CD4-positive, alpha-beta T cell treated with Interleukin-17A for 1 hour (primary cell): Measurements from ENCODE around the gene BRI3BP.
A peak's percentile ranks its signal among the peaks of the same experiment; 100 is the strongest.
"Not testable (repeated sequence)": the region's sequence is repeated elsewhere in the genome, so short reads cannot be mapped to it uniquely, and the experiment has no call there.

ENCODE experiments used
- DNase-seq: peaks from one replicate; pipeline ENCODE4 v3.0.0-alpha.2; 2020

Gene BRI3BP

GRCh38 chr12:125024949-125025563 is 31.6 kb downstream of the BRI3BP start:
- no peak for DNase-seq

- DNase-seq: no peak
Measured at GRCh38 chr12:125025606-125026235, 32.3 kb downstream of the BRI3BP start.

- DNase-seq: no peak
Measured at GRCh38 chr12:125028106-125028505, 34.7 kb downstream of the BRI3BP start.

- no peak for DNase-seq
Measured at GRCh38 chr12:125029761-125030358, 36.4 kb downstream of the BRI3BP start.

- not testable (repeated sequence) for DNase-seq
Measured at GRCh38 chr12:125031471-125031870, 38.0 kb downstream of the BRI3BP start.

GRCh38 chr12:125032466-125033152 is 39.2 kb downstream of the BRI3BP start:
- DNase-seq: no peak

GRCh38 chr12:125033288-125033687 is 39.8 kb downstream of the BRI3BP start:
- no peak for DNase-seq

- DNase-seq: no peak
Measured at GRCh38 chr12:125038976-125039625, 45.7 kb downstream of the BRI3BP start.

- DNase-seq: no peak
Measured at GRCh38 chr12:125049093-125049458, 55.6 kb downstream of the BRI3BP start.

GRCh38 chr12:125050446-125050845 is 57.0 kb downstream of the BRI3BP start:
- DNase-seq: no peak

GRCh38 chr12:125050868-125051267 is 57.4 kb downstream of the BRI3BP start:
- no peak for DNase-seq

- no peak for DNase-seq
Measured at GRCh38 chr12:125053821-125054220, 60.4 kb downstream of the BRI3BP start.

- DNase-seq: no peak
Measured at GRCh38 chr12:125055591-125055990, 62.1 kb downstream of the BRI3BP start.

GRCh38 chr12:125056306-125056705 is 62.9 kb downstream of the BRI3BP start:
- DNase-seq: no peak

- no peak for DNase-seq
Measured at GRCh38 chr12:125057708-125058107, 64.3 kb downstream of the BRI3BP start.

GRCh38 chr12:125061229-125061628 is 67.8 kb downstream of the BRI3BP start:
- DNase-seq: no peak

- DNase-seq: not testable (repeated sequence)
Measured at GRCh38 chr12:125063522-125063921, 70.1 kb downstream of the BRI3BP start.

- no peak for DNase-seq
Measured at GRCh38 chr12:125064492-125064891, 71.0 kb downstream of the BRI3BP start.

- DNase-seq: peak; percentile 81
Measured at GRCh38 chr12:125065021-125065918, 71.8 kb downstream of the BRI3BP start, which contains the start of gene AACS. AACS (plus strand) TSS chr12:125065435; CDS start chr12:125065585, 150 bp downstream.

GRCh38 chr12:125065919-125066570 is 72.6 kb downstream of the BRI3BP start:
- DNase-seq: no peak

- no peak for DNase-seq
Measured at GRCh38 chr12:125068391-125068790, 74.9 kb downstream of the BRI3BP start.

GRCh38 chr12:125069616-125070015 is 76.2 kb downstream of the BRI3BP start:
- DNase-seq: no peak
